ENCODE data around the gene SSU72.
"Not testable (repeated sequence)": the region's sequence is repeated elsewhere in the genome, so short reads cannot be mapped to it uniquely, and the experiment has no call there.

GRCh38 chr1:1523226-1523625, 51.4 kb downstream of the SSU72 start:
- not testable (repeated sequence) for TF ChIP-seq CTCF, POLR2A (IDR thresholded peaks at IDR 0.05)

Data from tibial nerve (tissue), 3 donors.